Cortex of kidney (tissue), 1 donor: ENCODE data around the gene SPTSSB.

Source experiments
- DNase-seq: peaks from one replicate; lab custom pipeline; 2025; lab: John Stamatoyannopoulos, UW

Gene SPTSSB

GRCh38 chr3:161371441-161372320, at the start of gene SPTSSB:
Gene SPTSSB, minus strand, starts transcription at chr3:161371517. Its CDS starts 25,194 bp downstream, at chr3:161346323.
- no peak for DNase-seq

GRCh38 chr3:161420746-161421145, 49.4 kb upstream of the SPTSSB start:
- no peak for DNase-seq

- no peak for DNase-seq
Measured at GRCh38 chr3:161419555-161420333, 48.4 kb upstream of the SPTSSB start.

DNA sequence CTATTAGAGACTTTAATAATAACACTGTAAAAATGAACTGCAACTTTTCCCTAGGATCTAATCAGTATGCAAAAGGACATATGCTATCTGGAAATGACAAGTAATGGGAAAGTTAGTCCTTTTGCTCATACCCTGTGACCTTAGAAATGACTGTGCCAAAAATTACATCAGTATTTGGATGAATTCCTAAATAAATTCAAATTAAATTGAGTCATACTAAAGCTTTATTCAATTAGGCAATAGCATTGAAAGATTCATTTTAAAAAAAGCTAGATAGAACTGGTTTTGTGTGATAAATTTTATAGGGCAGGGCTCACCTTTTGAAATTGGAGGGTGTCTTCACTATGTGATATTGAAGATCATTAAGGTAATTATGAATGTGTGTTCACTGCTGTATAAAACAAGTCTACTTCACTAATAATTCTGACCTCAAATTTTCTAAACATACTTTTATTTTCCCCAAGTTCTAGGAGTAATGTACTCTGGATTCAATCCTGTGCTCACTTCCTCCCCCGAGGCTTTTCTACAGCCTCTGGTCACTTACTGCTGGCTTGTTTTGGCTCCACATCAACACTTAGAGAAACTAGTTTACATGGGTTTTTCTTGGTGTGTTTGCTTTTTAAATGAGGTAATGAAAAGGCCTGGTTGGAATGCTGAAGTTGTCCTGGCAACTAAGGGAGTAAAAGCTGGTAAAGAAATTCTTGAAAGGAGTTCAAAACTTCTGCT, 44.4 kb upstream of the SPTSSB start:
- no peak for DNase-seq

- no peak for DNase-seq
Measured at GRCh38 chr3:161414907-161415306, 43.6 kb upstream of the SPTSSB start.

DNA sequence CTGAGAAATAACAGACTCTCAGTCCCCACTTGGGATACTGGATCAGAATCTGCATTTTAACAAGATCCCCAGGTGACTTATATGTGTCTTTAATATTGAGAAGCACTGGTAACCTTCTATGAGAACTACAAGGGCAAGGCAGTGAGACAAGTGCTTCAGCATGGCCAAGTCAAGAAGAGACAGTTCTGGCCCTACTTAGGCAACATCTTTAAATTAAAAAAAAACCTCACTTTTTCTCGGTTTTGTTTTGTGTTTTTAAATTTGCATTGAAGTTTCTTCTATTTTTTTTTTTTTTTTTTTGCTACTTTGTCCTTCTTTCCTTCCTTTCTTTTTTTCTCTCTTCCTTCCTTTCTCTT, 42.5 kb upstream of the SPTSSB start:
- DNase-seq = no peak

GRCh38 chr3:161413127-161413854, 42.0 kb upstream of the SPTSSB start:
- no peak for DNase-seq

DNA sequence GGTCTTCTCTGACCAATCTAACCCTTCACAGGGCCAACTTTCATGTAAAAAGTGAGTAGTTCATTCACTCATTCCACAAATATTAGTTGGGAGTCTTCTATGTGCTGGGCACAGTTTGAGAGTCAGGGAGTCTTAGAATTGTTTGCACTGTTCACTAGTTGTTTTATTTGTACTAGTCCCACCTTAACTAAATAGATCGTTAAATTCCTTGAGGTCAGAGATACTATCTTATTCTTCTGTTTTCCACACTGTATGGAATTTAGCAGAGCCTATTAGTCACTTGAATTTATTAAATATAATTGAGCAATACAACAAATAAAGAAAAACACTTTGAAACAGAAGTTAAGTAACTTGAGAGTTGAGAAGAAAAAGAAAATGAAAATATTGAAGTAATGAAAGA, 40.8 kb upstream of the SPTSSB start:
- DNase-seq = no peak

GRCh38 chr3:161409858-161410257, 38.5 kb upstream of the SPTSSB start:
- DNase-seq = no peak

GRCh38 chr3:161409069-161409468, 37.8 kb upstream of the SPTSSB start:
- no peak for DNase-seq

- DNase-seq = no peak
Measured at GRCh38 chr3:161406594-161407555, 35.6 kb upstream of the SPTSSB start.

- no peak for DNase-seq
Measured at GRCh38 chr3:161405836-161406235, 34.5 kb upstream of the SPTSSB start.

- no peak for DNase-seq
Measured at GRCh38 chr3:161405087-161405486, 33.8 kb upstream of the SPTSSB start.

DNA sequence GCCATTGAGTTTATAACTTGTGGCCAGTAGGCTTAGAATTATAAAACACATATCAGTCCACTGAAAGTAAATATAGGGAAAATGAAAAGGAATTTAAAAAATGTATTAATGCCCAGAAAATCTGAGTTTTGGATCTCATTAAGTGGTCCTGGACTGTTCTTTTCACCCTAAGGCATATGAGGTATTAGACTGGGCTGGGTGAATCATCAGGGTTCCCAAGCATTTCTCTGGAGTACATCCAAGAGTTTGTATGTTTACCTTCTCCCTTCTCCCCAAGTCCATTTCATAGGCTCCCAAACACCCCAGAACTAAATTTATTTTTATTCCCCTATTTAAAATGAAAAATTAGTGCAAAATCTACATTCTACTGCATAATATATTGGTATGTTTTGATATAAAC, 31.9 kb upstream of the SPTSSB start:
- no peak for DNase-seq

DNA sequence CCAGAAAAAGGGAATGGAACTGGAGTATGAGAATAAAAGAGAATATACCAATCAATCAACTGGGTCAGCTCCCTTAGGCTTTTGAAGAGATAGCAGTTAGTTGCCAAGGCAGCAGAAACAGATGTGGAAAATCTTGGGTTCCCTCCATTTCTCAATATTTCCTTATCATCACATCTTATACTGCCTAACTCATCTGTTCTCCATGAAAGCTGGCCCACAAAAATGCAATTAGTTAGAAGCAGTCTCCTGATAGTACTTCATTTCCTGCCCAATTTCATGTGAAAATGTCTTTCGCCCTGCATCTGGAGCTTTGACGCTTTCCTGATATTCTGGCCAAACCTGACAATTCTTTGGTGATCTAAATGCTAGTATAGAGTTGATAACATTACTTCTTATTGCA, 30.1 kb upstream of the SPTSSB start:
- DNase-seq = no peak

DNA sequence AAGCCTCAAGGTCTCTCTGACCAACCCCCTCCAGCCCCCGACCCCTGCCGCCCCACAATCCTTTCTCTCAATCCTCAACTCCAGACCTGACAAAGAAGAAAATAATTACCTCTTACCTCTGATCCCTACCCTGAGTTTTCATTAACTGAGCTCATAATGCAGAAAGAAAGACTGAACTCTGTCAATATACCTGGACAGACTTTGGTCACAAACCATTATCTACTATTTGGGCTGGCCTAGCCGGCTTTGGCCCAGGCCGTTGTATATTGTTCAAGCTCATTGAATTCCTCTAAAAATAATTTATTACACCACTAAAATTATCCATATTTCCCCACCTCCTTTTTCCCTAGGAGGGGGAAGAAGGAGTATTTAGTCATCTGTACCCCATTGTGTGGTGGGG, 29.3 kb upstream of the SPTSSB start:
- DNase-seq = no peak

DNA sequence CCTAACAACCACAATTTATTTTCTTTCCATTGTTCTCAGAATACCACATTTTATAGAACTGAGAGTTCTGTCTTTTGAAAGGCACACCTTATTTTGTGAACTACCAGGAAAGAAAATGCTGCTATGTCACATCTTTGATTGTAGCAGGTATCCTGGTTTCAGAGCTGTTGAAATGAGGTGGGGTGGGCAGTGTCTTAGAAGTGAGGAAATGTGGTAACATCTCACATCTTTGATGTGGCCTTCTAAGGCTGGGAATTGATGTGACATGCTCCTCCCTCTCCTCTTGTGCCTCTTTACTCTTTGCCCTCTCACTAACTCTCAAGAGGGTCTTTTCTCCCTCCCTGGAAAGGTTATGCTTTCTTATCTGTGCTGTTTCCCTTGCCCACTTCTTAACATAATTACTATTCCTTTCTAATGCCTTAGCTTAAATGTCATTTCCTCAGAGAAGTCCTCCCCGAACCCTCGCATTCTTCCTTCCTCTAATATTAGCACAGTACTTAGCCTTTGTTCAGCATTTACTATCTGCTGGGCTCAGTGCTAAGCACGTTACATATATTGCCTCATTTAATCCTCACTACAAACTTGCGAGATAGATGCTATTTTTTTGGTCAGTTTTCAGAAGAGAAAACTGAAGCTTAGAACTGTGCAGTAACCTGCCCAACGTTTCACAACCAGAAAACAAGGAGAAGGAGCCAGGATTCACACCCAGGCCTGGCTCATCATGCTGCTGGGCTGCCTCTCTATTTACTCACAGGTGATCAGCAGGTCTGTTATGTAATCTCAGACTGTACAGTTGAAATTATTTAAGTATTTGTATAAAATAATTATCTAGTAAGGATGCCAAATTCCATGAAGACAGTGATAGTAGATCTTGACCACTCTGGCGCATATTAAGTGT, 24.0 kb upstream of the SPTSSB start:
- no peak for DNase-seq

DNA sequence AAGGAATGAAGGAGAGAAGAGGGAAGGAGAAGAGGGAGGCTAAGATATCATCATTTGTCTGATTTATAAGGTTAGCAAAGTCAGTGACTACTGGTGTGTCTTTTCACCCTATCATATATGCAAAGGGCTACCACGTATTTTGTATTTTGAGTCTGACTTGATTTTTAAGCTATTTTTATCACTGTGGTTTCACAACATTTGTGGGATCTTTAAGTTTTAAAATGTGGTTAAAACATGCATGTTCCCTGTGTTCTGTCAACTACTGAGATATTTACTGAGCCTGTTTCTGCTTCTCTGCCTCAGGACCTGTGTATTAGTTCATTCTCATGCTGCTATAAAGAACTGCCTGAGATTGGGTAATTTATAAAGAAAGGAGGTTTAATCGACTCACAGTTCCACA, 22.5 kb upstream of the SPTSSB start:
- no peak for DNase-seq

GRCh38 chr3:161393310-161393709, 22.0 kb upstream of the SPTSSB start:
- DNase-seq = no peak

DNA sequence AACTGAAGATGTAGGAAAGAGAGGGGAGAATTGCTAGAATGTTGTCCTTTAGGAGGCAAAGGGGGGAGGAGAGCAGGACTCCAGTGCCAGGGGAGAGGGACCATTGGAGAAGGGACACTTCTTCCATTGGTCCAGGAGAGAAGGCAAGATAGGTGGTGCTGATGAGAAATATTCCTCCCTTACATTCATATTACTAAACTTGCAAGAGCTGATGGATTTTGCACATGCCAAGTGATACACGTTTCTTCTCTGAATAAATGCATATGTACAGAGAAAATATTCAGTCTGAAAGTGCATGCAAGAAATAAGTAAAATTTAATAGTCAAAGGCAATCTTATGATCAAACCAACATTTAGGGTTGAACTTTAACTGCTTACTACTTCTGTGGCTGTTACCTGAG, 21.5 kb upstream of the SPTSSB start:
- no peak for DNase-seq
